Lung (tissue), 16 donors: ENCODE data around the gene AKAP17A. TPM values are rescaled to one million over a fixed set of nuclear protein-coding genes. Genes with fewer than 3 reads are reported as not detected.

ENCODE experiments used
- ATAC-seq: fragments of 200-7000 bp; cut with Tn5 transposase; one replicate; pipeline ENCODE4 v1.9.1; 2020; ENCODE audit warnings: moderate number of reproducible peaks; ENCODE audit not compliant: insufficient read depth, low FRiP score
- DNase-seq, 3 donors: peaks; one replicate each; pipeline ENCODE4 v3.0.0-alpha.2; 2013 to 2017
- H3K27ac ChIP-seq, 2 donors: one replicate each; pipeline ENCODE4 v1.5.1; 2013; ENCODE audit warnings: mild to moderate bottlenecking in 2 of 2, moderate library complexity in 2 of 2, control low read depth in 1 of 2, inconsistent platforms in 1 of 2, low read depth in 1 of 2, low read length in 1 of 2
- H3K27me3 ChIP-seq, 3 donors: one replicate each; pipeline ENCODE4 v1.5.1; 2013; ENCODE audit warnings: low read length in 2 of 3; ENCODE audit not compliant: control insufficient read depth in 3 of 3, insufficient read depth in 3 of 3
- H3K36me3 ChIP-seq, 4 donors: one replicate each; pipeline ENCODE4 v1.5.1; 2013; ENCODE audit warnings: low read length in 4 of 4, mild to moderate bottlenecking in 1 of 4, moderate library complexity in 1 of 4; ENCODE audit not compliant: control insufficient read depth in 4 of 4, insufficient read depth in 4 of 4
- H3K4me1 ChIP-seq, 5 donors: one replicate each; pipeline ENCODE4 v1.5.1; 2013; ENCODE audit warnings: low read length in 5 of 5, mild to moderate bottlenecking in 2 of 5, moderate library complexity in 1 of 5; ENCODE audit not compliant: control insufficient read depth in 5 of 5, insufficient read depth in 5 of 5
- H3K4me3 ChIP-seq: one replicate; pipeline ENCODE4 v1.5.1; 2013; ENCODE audit warnings: mild to moderate bottlenecking, control low read depth, moderate library complexity
- H3K9ac ChIP-seq, 2 donors: one replicate each; pipeline ENCODE4 v1.5.1; 2013; ENCODE audit warnings: low read length in 2 of 2, control low read depth in 1 of 2; ENCODE audit not compliant: insufficient read depth in 1 of 2
- H3K9me3 ChIP-seq, 4 donors: one replicate each; pipeline ENCODE4 v1.5.1; 2013; ENCODE audit warnings: low read length in 3 of 4, mild to moderate bottlenecking in 1 of 4, moderate library complexity in 1 of 4; ENCODE audit not compliant: control insufficient read depth in 4 of 4, insufficient read depth in 3 of 4
- WGBS, 2 donors: extraction: QIAGEN DNeasy Blood & Tissue Kit; methylation state at CpG; one replicate each; pipeline ENCODE4 v1.1.7; 2013; 5-methylcytosine and 5-hydroxymethylcytosine counted together
- long read RNA-seq, 5 donors: transcript quantifications; one replicate each; lab custom pipeline, GENCODE V29; 2026
- polyA plus RNA-seq, 2 donors: library from polyadenylated mRNA; stranded (reverse); fragments of 200-250 nt; gene quantifications; one replicate each; pipeline ENCODE4 v1.2.1, GENCODE V29; 2013
- total RNA-seq, 2 donors: library from RNA; depleted of rRNA in 1 of 2; stranded (reverse); fragments of >200 nt in 1 of 2; gene quantifications; one replicate each; pipeline ENCODE4 v1.2.1, GENCODE V29; 2014 to 2021
- TF ChIP-seq, protein P1 (sequence below): IDR thresholded peaks from 2 replicates; pipeline ENCODE4 v1.5.1; 2012; ENCODE audit warnings: mild to moderate bottlenecking; ENCODE audit errors: control extremely low read depth, extremely low read depth
- donor health status: control.
- donor health status: control.
- donor health status: Bipolar disorder and iron deficiency.
- donor health status: healthy.
- donor health status: DM: yes; HTN: yes; CAD: no.

Gene AKAP17A, protein sequence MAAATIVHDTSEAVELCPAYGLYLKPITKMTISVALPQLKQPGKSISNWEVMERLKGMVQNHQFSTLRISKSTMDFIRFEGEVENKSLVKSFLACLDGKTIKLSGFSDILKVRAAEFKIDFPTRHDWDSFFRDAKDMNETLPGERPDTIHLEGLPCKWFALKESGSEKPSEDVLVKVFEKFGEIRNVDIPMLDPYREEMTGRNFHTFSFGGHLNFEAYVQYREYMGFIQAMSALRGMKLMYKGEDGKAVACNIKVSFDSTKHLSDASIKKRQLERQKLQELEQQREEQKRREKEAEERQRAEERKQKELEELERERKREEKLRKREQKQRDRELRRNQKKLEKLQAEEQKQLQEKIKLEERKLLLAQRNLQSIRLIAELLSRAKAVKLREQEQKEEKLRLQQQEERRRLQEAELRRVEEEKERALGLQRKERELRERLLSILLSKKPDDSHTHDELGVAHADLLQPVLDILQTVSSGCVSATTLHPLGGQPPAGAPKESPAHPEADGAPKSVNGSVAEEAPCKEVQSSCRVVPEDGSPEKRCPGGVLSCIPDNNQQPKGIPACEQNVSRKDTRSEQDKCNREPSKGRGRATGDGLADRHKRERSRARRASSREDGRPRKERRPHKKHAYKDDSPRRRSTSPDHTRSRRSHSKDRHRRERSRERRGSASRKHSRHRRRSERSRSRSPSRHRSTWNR
- 10 to 100 TPM; 40.6 to 48.9 TPM for total RNA-seq
- 10 to 100 TPM; 44.1 to 45.2 TPM for polyA plus RNA-seq
- long read RNA-seq, donor 1, transcript AKAP17A-201 (5 exons, 3,204 nt) = minor isoform, 6 of 14 reads
- long read RNA-seq, donor 1, transcript AKAP17A-202 (4 exons, 2,187 nt) = major isoform, 7 of 14 reads
- long read RNA-seq, donor 1, partial matches to known transcripts = 0 of 14 reads
- long read RNA-seq, donor 1, other reads (novel, unspliced or antisense) = 0 of 14 reads
- long read RNA-seq, donor 2, transcript AKAP17A-202 (4 exons, 2,187 nt) = major isoform, 5 of 7 reads
- long read RNA-seq, donor 2, partial matches to known transcripts = 0 of 7 reads
- long read RNA-seq, donor 2, other reads (novel, unspliced or antisense) = 0 of 7 reads
- long read RNA-seq, donor 3, transcript AKAP17A-202 (4 exons, 2,187 nt) = major isoform, 11 of 17 reads
- long read RNA-seq, donor 3, transcript AKAP17A-201 (5 exons, 3,204 nt) = minor isoform, 6 of 17 reads
- long read RNA-seq, donor 3, partial matches to known transcripts = 0 of 17 reads
- long read RNA-seq, donor 3, other reads (novel, unspliced or antisense) = 0 of 17 reads
- long read RNA-seq, donor 4, partial matches to known transcripts = 0 of 3 reads
- long read RNA-seq, donor 4, other reads (novel, unspliced or antisense) = 0 of 3 reads
- long read RNA-seq, donor 5, transcript AKAP17A-201 (5 exons, 3,204 nt) = major isoform, 6 of 36 reads
- long read RNA-seq, donor 5, partial matches to known transcripts = 25 of 36 reads
- long read RNA-seq, donor 5, other reads (novel, unspliced or antisense) = 0 of 36 reads

DNA sequence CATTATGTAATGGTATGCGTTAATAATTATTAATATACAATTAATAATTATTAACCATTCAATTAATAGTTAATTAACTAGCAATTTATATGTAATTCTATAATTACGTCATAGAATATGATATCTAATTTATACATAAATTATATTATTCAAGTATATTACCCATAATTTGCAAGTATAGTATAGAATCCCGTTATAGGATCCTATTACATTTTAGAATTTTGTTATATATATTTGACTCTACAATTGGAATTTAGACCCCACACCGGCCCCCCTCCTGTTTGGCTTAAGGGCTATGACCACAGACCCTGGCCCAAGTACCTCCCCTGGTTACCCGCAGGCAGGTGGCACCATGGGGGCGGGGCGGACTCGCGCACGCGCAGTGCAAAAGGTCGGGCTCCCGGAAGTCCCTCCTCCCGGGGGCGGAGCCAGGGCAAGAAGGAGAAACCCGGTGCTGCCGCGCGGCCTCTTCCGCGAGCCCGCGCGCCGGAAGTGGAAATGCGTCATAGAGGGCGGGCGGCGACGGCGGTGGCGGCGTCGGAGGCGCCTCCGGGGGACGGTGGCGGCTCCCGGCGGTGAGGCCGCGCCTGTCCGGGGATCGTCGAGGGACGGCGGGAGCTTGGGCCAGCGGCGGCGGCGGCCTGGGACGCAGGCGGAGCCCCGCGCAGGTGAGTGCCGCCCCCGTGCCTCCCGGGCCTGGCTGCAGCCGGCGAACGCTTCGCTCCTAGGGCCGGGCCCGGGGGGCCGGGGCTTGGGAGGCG is at the start of gene AKAP17A:
TSS of gene AKAP17A (plus strand) at position 503 of the 761 bp plus-strand sequence. CDS start 1,859 bp downstream, outside the sequence.
- TF ChIP-seq, protein P1, sequence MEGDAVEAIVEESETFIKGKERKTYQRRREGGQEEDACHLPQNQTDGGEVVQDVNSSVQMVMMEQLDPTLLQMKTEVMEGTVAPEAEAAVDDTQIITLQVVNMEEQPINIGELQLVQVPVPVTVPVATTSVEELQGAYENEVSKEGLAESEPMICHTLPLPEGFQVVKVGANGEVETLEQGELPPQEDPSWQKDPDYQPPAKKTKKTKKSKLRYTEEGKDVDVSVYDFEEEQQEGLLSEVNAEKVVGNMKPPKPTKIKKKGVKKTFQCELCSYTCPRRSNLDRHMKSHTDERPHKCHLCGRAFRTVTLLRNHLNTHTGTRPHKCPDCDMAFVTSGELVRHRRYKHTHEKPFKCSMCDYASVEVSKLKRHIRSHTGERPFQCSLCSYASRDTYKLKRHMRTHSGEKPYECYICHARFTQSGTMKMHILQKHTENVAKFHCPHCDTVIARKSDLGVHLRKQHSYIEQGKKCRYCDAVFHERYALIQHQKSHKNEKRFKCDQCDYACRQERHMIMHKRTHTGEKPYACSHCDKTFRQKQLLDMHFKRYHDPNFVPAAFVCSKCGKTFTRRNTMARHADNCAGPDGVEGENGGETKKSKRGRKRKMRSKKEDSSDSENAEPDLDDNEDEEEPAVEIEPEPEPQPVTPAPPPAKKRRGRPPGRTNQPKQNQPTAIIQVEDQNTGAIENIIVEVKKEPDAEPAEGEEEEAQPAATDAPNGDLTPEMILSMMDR = no peak
- Histone ChIP-seq H3K9ac (peak within 1 kb of the TSS; percentile 68 to 93), H3K4me1 (peaks cover 0 to 10% (median 5%) of the 10 kb centered on the region in 5 donors), H3K36me3 (peaks cover 7 to 29% (median 19%) of the 10 kb centered on the region in 4 donors), H3K9me3 (no peaks in the 10 kb centered on the region), H3K27me3 (no peaks in the 10 kb centered on the region), H3K27ac (peak within 1 kb of the TSS; percentile 91 to 92), H3K4me3 (peak within 1 kb of the TSS; percentile 97)
- DNase-seq (peak; percentile 94 to 96 (median 95)), ATAC-seq (peak; percentile 95)
- WGBS, 2 donors = 2% methylated on average over 44 to 66 of the region's 66 CpGs

GRCh38 chrX:1542994-1543725 is 48.2 kb upstream of the AKAP17A start:
- 94% methylated on average over 22 of the region's 22 CpGs for WGBS, 2 donors
- no peak for ATAC-seq

More at GRCh38 chrX:1542994-1543725, 48.2 kb upstream of the AKAP17A start:
- Histone ChIP-seq H3K27me3 (no peaks in the 10 kb centered on the region), H3K36me3 (no peaks in the 10 kb centered on the region), H3K4me1 (no peaks in the 10 kb centered on the region), H3K27ac (no peak overlapping the region), H3K9me3 (peaks cover 0 to 5% (median 0%) of the 10 kb centered on the region in 4 donors), H3K4me3 (no peak overlapping the region), H3K9ac (no peak overlapping the region)
- TF ChIP-seq, protein P1 = no peak
- DNase-seq = no peak
